ENCODE results near the gene MYO5C.

MYO5C gene

DNA sequence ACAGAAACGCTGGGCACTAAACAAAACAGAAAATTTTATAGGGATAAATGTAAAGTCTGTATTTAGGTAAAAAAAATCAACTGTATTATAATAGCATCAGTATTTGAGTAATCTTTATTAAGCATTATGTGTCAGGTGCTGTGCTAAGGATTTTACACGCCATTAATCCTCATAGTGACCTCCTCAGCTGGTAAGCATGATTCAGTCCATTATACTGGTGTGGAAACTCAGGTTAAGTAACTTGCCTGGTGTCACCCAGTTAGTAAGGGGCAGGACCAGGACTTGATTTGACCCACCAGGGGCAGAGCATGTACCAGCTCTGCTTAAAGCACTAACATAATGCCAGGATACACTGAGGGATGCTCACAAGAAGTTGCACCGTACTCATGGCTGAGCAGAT, 4.8 kb downstream of the MYO5C start:
- H3K4me1 ChIP-seq (ENCODE audit: control insufficient read depth, insufficient read depth, low read depth, low read length): peaks cover 18% of the 10 kb centered on the region
- peaks cover 4 to 36% of the 10 kb centered on the region in 2 experiments for H3K27me3 ChIP-seq (ENCODE audit: control insufficient read depth in 1 of 2, insufficient read depth in 1 of 2, low read length in 2 of 2)
- no peak overlapping the region for H3K4me2 ChIP-seq (ENCODE audit: low read length, poor library complexity, severe bottlenecking)
- H2BK15ac ChIP-seq (ENCODE audit: low read depth, poor library complexity, severe bottlenecking): no peak overlapping the region
- no peaks in the 10 kb centered on the region for H3K36me3 ChIP-seq (ENCODE audit: control insufficient read depth in 1 of 2, insufficient read depth in 2 of 2, low read depth in 1 of 2, low read length in 2 of 2)
- H2AFZ ChIP-seq (ENCODE audit: low read depth, low read length): no peak overlapping the region
- no peak overlapping the region for H3K4me3 ChIP-seq (ENCODE audit: insufficient read depth in 1 of 2, low read depth in 1 of 2, low read length in 2 of 2)
- DNase-seq: no peak
- no peak overlapping the region for H4K8ac ChIP-seq (ENCODE audit: low read length)
- H2BK120ac ChIP-seq (ENCODE audit: low read depth, low read length): no peak overlapping the region
- H2BK12ac ChIP-seq (ENCODE audit: low read length in 2 of 2): no peak overlapping the region
- no peak overlapping the region for H3K9ac ChIP-seq (ENCODE audit: low read length)
- H3K27ac ChIP-seq (ENCODE audit: low read length, poor library complexity, severe bottlenecking): no peak overlapping the region
- 94% methylated on average over 1 of the region's 3 CpGs for WGBS
- no peak overlapping the region for H3K18ac ChIP-seq (ENCODE audit: low read depth in 1 of 2, low read length in 2 of 2)
- H3K79me1 ChIP-seq (replicated peaks; ENCODE audit: low read length, poor library complexity, severe bottlenecking): no peaks in the 10 kb centered on the region
- H3K9me3 ChIP-seq (ENCODE audit: control insufficient read depth, low read length): no peaks in the 10 kb centered on the region
- no peak overlapping the region for H2BK5ac ChIP-seq (ENCODE audit: low read depth, low read length, poor library complexity, severe bottlenecking)
- no peak overlapping the region for H3K4ac ChIP-seq (ENCODE audit: low read depth in 1 of 2, low read length in 2 of 2)
- H4K91ac ChIP-seq (ENCODE audit: low read length): no peak overlapping the region
- no peak overlapping the region for H3K14ac ChIP-seq (ENCODE audit: low read length in 2 of 2)
- no peak overlapping the region for H2AK5ac ChIP-seq (ENCODE audit: low read length, severe bottlenecking)
- H3K23ac ChIP-seq (ENCODE audit: low read length in 2 of 2): no peak overlapping the region

DNA sequence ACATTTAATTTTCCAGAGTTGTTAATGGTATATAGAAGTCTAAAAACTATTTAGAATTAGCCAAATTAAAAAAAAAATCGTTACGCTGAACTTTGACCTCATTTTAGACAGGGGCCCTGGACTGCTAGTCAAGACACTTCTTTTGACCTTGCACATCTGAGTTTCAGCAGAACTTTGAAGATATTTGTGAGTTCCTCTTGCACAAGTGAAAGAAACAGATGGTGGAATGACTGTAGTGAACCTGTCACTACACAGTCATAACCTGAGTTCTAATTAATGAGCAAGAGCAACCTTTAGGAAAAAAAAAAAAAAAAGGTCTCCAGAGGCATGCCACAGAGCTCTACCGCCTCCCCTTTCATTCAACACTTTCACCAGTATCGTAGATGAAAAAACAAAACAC, 5.3 kb downstream of the MYO5C start:
- Histone ChIP-seq H3K27ac (ENCODE audit: low read length, poor library complexity, severe bottlenecking) (no peak overlapping the region), H2AFZ (ENCODE audit: low read depth, low read length) (no peak overlapping the region), H2BK120ac (ENCODE audit: low read depth, low read length) (no peak overlapping the region), H3K4ac (ENCODE audit: low read depth in 1 of 2, low read length in 2 of 2) (no peak overlapping the region), H2BK5ac (ENCODE audit: low read depth, low read length, poor library complexity, severe bottlenecking) (no peak overlapping the region), H4K91ac (ENCODE audit: low read length) (no peak overlapping the region), H3K14ac (ENCODE audit: low read length in 2 of 2) (no peak overlapping the region), H3K79me1 (replicated peaks; ENCODE audit: low read length, poor library complexity, severe bottlenecking) (no peaks in the 10 kb centered on the region), H3K9ac (ENCODE audit: low read length) (no peak overlapping the region), H2BK15ac (ENCODE audit: low read depth, poor library complexity, severe bottlenecking) (no peak overlapping the region), H3K23ac (ENCODE audit: low read length in 2 of 2) (no peak overlapping the region), H3K4me2 (ENCODE audit: low read length, poor library complexity, severe bottlenecking) (no peak overlapping the region), H3K27me3 (ENCODE audit: control insufficient read depth in 1 of 2, insufficient read depth in 1 of 2, low read length in 2 of 2) (peaks cover 4 to 34% of the 10 kb centered on the region in 2 experiments), H3K36me3 (ENCODE audit: control insufficient read depth in 1 of 2, insufficient read depth in 2 of 2, low read depth in 1 of 2, low read length in 2 of 2) (no peaks in the 10 kb centered on the region), H2BK12ac (ENCODE audit: low read length in 2 of 2) (no peak overlapping the region), H3K4me3 (ENCODE audit: insufficient read depth in 1 of 2, low read depth in 1 of 2, low read length in 2 of 2) (no peak overlapping the region), H4K8ac (ENCODE audit: low read length) (no peak overlapping the region), H3K4me1 (ENCODE audit: control insufficient read depth, insufficient read depth, low read depth, low read length) (peaks cover 14% of the 10 kb centered on the region), H3K9me3 (ENCODE audit: control insufficient read depth, low read length) (no peaks in the 10 kb centered on the region), H2AK5ac (ENCODE audit: low read length, severe bottlenecking) (no peak overlapping the region), H3K18ac (ENCODE audit: low read depth in 1 of 2, low read length in 2 of 2) (no peak overlapping the region)
- WGBS: no CpG with 5 or more reads among the region's 4 CpGs
- no peak for DNase-seq

GRCh38 chr15:52289629-52290081, 5.9 kb downstream of the MYO5C start:
- Histone ChIP-seq H2BK120ac (ENCODE audit: low read depth, low read length) (no peak overlapping the region), H4K91ac (ENCODE audit: low read length) (no peak overlapping the region), H3K9me3 (ENCODE audit: control insufficient read depth, low read length) (no peaks in the 10 kb centered on the region), H3K23ac (ENCODE audit: low read length in 2 of 2) (no peak overlapping the region), H3K4me3 (ENCODE audit: insufficient read depth in 1 of 2, low read depth in 1 of 2, low read length in 2 of 2) (no peak overlapping the region), H2BK5ac (ENCODE audit: low read depth, low read length, poor library complexity, severe bottlenecking) (no peak overlapping the region), H2BK12ac (ENCODE audit: low read length in 2 of 2) (no peak overlapping the region), H3K27me3 (ENCODE audit: control insufficient read depth in 1 of 2, insufficient read depth in 1 of 2, low read length in 2 of 2) (peaks cover under 1 to 29% of the 10 kb centered on the region in 2 experiments), H3K79me1 (replicated peaks; ENCODE audit: low read length, poor library complexity, severe bottlenecking) (no peaks in the 10 kb centered on the region), H2AK5ac (ENCODE audit: low read length, severe bottlenecking) (no peak overlapping the region), H2AFZ (ENCODE audit: low read depth, low read length) (no peak overlapping the region), H3K4ac (ENCODE audit: low read depth in 1 of 2, low read length in 2 of 2) (no peak overlapping the region), H3K9ac (ENCODE audit: low read length) (no peak overlapping the region), H3K4me1 (ENCODE audit: control insufficient read depth, insufficient read depth, low read depth, low read length) (peaks cover 8% of the 10 kb centered on the region), H4K8ac (ENCODE audit: low read length) (no peak overlapping the region), H3K27ac (ENCODE audit: low read length, poor library complexity, severe bottlenecking) (no peak overlapping the region), H3K36me3 (ENCODE audit: control insufficient read depth in 1 of 2, insufficient read depth in 2 of 2, low read depth in 1 of 2, low read length in 2 of 2) (no peaks in the 10 kb centered on the region), H3K4me2 (ENCODE audit: low read length, poor library complexity, severe bottlenecking) (no peak overlapping the region), H2BK15ac (ENCODE audit: low read depth, poor library complexity, severe bottlenecking) (no peak overlapping the region), H3K18ac (ENCODE audit: low read depth in 1 of 2, low read length in 2 of 2) (no peak overlapping the region), H3K14ac (ENCODE audit: low read length in 2 of 2) (no peak overlapping the region)
- DNase-seq: no peak
- 71% methylated on average over 4 of the region's 4 CpGs for WGBS

DNA sequence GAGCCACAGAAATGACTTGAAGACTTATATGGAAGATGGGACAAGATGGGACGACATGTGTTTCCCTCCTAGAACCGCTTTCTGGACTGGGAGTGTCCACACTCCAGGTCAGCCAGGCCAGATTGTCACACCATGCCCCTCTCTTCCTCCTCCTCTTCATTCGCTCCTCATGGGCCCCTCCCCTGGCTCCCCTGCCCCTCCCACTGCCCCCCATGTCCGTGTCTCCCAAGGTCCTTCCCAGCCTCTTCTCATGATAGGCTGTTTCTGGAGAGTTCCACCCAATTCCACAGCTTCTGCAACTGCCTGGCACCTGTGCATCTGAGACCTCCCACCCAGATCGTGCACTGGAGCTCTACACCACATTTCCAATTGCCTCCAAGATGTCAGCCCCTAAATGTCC, 6.6 kb downstream of the MYO5C start:
- no peak overlapping the region for H3K14ac ChIP-seq (ENCODE audit: low read length in 2 of 2)
- peaks cover 7% of the 10 kb centered on the region for H3K4me1 ChIP-seq (ENCODE audit: control insufficient read depth, insufficient read depth, low read depth, low read length)
- no peak overlapping the region for H3K4me2 ChIP-seq (ENCODE audit: low read length, poor library complexity, severe bottlenecking)
- 80% methylated on average over 5 of the region's 5 CpGs for WGBS
- H3K27me3 ChIP-seq (ENCODE audit: control insufficient read depth in 1 of 2, insufficient read depth in 1 of 2, low read length in 2 of 2): peaks cover 0 to 22% of the 10 kb centered on the region in 2 experiments
- H3K4ac ChIP-seq (ENCODE audit: low read depth in 1 of 2, low read length in 2 of 2): no peak overlapping the region
- H2AK5ac ChIP-seq (ENCODE audit: low read length, severe bottlenecking): no peak overlapping the region
- H2BK120ac ChIP-seq (ENCODE audit: low read depth, low read length): no peak overlapping the region
- H3K27ac ChIP-seq (ENCODE audit: low read length, poor library complexity, severe bottlenecking): no peak overlapping the region
- no peaks in the 10 kb centered on the region for H3K9me3 ChIP-seq (ENCODE audit: control insufficient read depth, low read length)
- no peaks in the 10 kb centered on the region for H3K36me3 ChIP-seq (ENCODE audit: control insufficient read depth in 1 of 2, insufficient read depth in 2 of 2, low read depth in 1 of 2, low read length in 2 of 2)
- H4K91ac ChIP-seq (ENCODE audit: low read length): no peak overlapping the region
- H3K79me1 ChIP-seq (replicated peaks; ENCODE audit: low read length, poor library complexity, severe bottlenecking): no peaks in the 10 kb centered on the region
- no peak overlapping the region for H3K4me3 ChIP-seq (ENCODE audit: insufficient read depth in 1 of 2, low read depth in 1 of 2, low read length in 2 of 2)
- H2BK12ac ChIP-seq (ENCODE audit: low read length in 2 of 2): no peak overlapping the region
- H4K8ac ChIP-seq (ENCODE audit: low read length): no peak overlapping the region
- H3K23ac ChIP-seq (ENCODE audit: low read length in 2 of 2): no peak overlapping the region
- H2BK5ac ChIP-seq (ENCODE audit: low read depth, low read length, poor library complexity, severe bottlenecking): no peak overlapping the region
- H2BK15ac ChIP-seq (ENCODE audit: low read depth, poor library complexity, severe bottlenecking): no peak overlapping the region
- no peak overlapping the region for H2AFZ ChIP-seq (ENCODE audit: low read depth, low read length)
- H3K18ac ChIP-seq (ENCODE audit: low read depth in 1 of 2, low read length in 2 of 2): no peak overlapping the region
- DNase-seq: no peak
- no peak overlapping the region for H3K9ac ChIP-seq (ENCODE audit: low read length)

Data from mesenchymal stem cell (in vitro differentiated cells and primary cell).